GM12878 (cell line): Measurements from ENCODE around the gene VIPAS39. TPM values are rescaled to one million over a fixed set of nuclear protein-coding genes. Genes with fewer than 3 reads are reported as not detected.

ENCODE experiments used
- ATAC-seq: fragments of 200-7000 bp; cut with Tn5 transposase; 3 replicates; pipeline ENCODE4 v1.9.1; 2020; ENCODE audit warnings: mild to moderate bottlenecking, moderate library complexity
- BruUV-seq: library from RNA; stranded (reverse); fragments of 400-500 nt; replicated peaks from 2 replicates; lab custom pipeline; 2021; lab: Mats Ljungman, UMichigan
- CTCF ChIA-PET: fragments of 300-600 bp; sonication (Branson Sonifier 250); formaldehyde crosslinking; extraction: SDS; loops from one replicate; lab custom pipeline; 2021; ENCODE audit warnings: inconsistent platforms; lab: Yijun Ruan, JAX
- POLR2A ChIA-PET: fragments of 350-600 bp; formaldehyde crosslinking; extraction: SDS; loops from one replicate; lab custom pipeline; 2021; ENCODE audit warnings: inconsistent platforms; lab: Charles Lee
- RAD21 ChIA-PET: fragments of 300-600 bp; sonication (Branson Sonifier 250); formaldehyde crosslinking; loops from one replicate; lab custom pipeline; 2023; ENCODE audit warnings: antibody characterized with exemption; ENCODE audit not compliant: unreplicated experiment; lab: Charles Lee
- SMC1A ChIA-PET: fragments of 300-600 bp; sonication (Branson Sonifier 250); formaldehyde crosslinking; loops from one replicate; lab custom pipeline; 2023; ENCODE audit not compliant: unreplicated experiment, uncharacterized antibody; lab: Charles Lee
- DNase-seq: peaks from one replicate; pipeline ENCODE4 v3.0.0-alpha.2; 2011; ENCODE audit warnings: low read depth, low spot score
- FAIRE-seq: peaks from 3 replicates; lab custom pipeline; 2011; peaks lifted over from hg19 to GRCh38; lab: Jason Lieb, UNC
- H2AFZ ChIP-seq: 2 replicates; pipeline ENCODE4 v1.6.0; 2011; ENCODE audit warnings: low read depth, low read length, control low read depth; ENCODE audit not compliant: control insufficient read depth
- H3K27ac ChIP-seq: 2 replicates; pipeline ENCODE4 v1.5.1; 2011; ENCODE audit warnings: control low read depth; ENCODE audit not compliant: control insufficient read depth, insufficient read depth
- H3K27me3 ChIP-seq, 2 experiments: replicated peaks in 1 of 2; 2 replicates each; pipeline versions ENCODE4 v1.6.0 to v1.6.1; 2011; ENCODE audit warnings: low read length in 1 of 2; ENCODE audit not compliant: control insufficient read depth in 2 of 2, insufficient read depth in 2 of 2
- H3K36me3 ChIP-seq, 2 experiments: 2 replicates each; pipeline ENCODE4 v1.5.1; 2011; ENCODE audit warnings: low read length in 1 of 2; ENCODE audit not compliant: control insufficient read depth in 2 of 2, insufficient read depth in 2 of 2
- H3K4me1 ChIP-seq: 2 replicates; pipeline ENCODE4 v1.6.1; 2011; ENCODE audit warnings: mild to moderate bottlenecking, low read length, moderate library complexity, mixed read lengths; ENCODE audit not compliant: control insufficient read depth, insufficient read depth
- H3K4me2 ChIP-seq: 2 replicates; pipeline ENCODE4 v1.6.0; 2011; ENCODE audit warnings: control low read depth; ENCODE audit not compliant: control insufficient read depth, insufficient read depth
- H3K4me3 ChIP-seq: fragments of 200-600 bp; sonication (generic); 2 replicates; pipeline ENCODE4 v1.5.1; 2016
- H3K79me2 ChIP-seq: 2 replicates; pipeline ENCODE4 v1.6.0; 2011; ENCODE audit warnings: low read length; ENCODE audit not compliant: control insufficient read depth, insufficient read depth
- H3K9ac ChIP-seq: 2 replicates; pipeline ENCODE4 v1.8.0; 2011; ENCODE audit warnings: low read length, control low read depth, mixed read lengths; ENCODE audit not compliant: control insufficient read depth, insufficient read depth
- H3K9me3 ChIP-seq: replicated peaks from 3 replicates; pipeline ENCODE4 v1.5.1; 2011; ENCODE audit warnings: mild to moderate bottlenecking, low read length; ENCODE audit not compliant: control insufficient read depth, insufficient read depth
- H4K20me1 ChIP-seq: 2 replicates; pipeline ENCODE4 v1.6.0; 2011; ENCODE audit not compliant: control insufficient read depth, insufficient read depth
- CEBPZ ChIP-seq: fragments of 150-350 bp; IDR thresholded peaks from 2 replicates; pipeline ENCODE4 v1.6.1; 2016; ENCODE audit warnings: low read depth, low read length
- CHD1 ChIP-seq: IDR thresholded peaks from 2 replicates; pipeline ENCODE4 v1.6.1; 2012; ENCODE audit warnings: low read depth, low read length, improper control_type of control experiment
- HDAC6 ChIP-seq: fragments of 200-600 bp; sonication (generic); IDR thresholded peaks from one replicate; pipeline ENCODE4 v1.8.0; 2017; ENCODE audit warnings: antibody characterized with exemption; ENCODE audit not compliant: unreplicated experiment
- JUNB ChIP-seq: IDR thresholded peaks from 2 replicates; pipeline ENCODE4 v1.6.1; 2016; ENCODE audit warnings: antibody characterized with exemption, mild to moderate bottlenecking
- PBX3 ChIP-seq: IDR thresholded peaks from 2 replicates; pipeline ENCODE4 v1.6.1; 2011; ENCODE audit warnings: mild to moderate bottlenecking, low read depth, low read length, moderate library complexity; ENCODE audit not compliant: insufficient replicate concordance
- PKNOX1 ChIP-seq: fragments of 450-650 bp; IDR thresholded peaks from 2 replicates; pipeline ENCODE4 v1.6.1; 2016; ENCODE audit warnings: mild to moderate bottlenecking
- SIX5 ChIP-seq: IDR thresholded peaks from 2 replicates; pipeline ENCODE4 v1.6.1; 2011; ENCODE audit warnings: mild to moderate bottlenecking, low read depth, low read length, moderate library complexity; ENCODE audit not compliant: severe bottlenecking
- SMC3 ChIP-seq: IDR thresholded peaks from 2 replicates; pipeline ENCODE4 v1.6.1; 2011; ENCODE audit warnings: low read length, improper control_type of control experiment, borderline replicate concordance
- YY1 ChIP-seq: IDR thresholded peaks from 2 replicates; pipeline ENCODE4 v1.6.1; 2011; ENCODE audit warnings: low read depth, mild to moderate bottlenecking, low read length
- WGBS: methylation state at CpG from one replicate; pipeline ENCODE4 v1.1.6; 2016; ENCODE audit warnings: low lambda C conversion rate; ENCODE audit not compliant: insufficient replicate concordance, insufficient coverage; ENCODE audit errors: missing lambda C conversion rate; 5-methylcytosine and 5-hydroxymethylcytosine counted together
- in situ Hi-C: fragments of 300-500 bp; cut with MboI; formaldehyde crosslinking; loops from 9 replicates; pipeline ENCODE4 v1.14.3; 2018; ENCODE audit warnings: mixed read lengths
- intact Hi-C: fragments of 100-400 bp; cut with micrococcal nuclease; formaldehyde crosslinking; loops from one replicate; pipeline ENCODE4 v1.14.2; 2022; ENCODE audit not compliant: unreplicated experiment
- polyA plus RNA-seq, 11 experiments: library from polyadenylated mRNA; depleted of rRNA in 4 of 11; unstranded in 6 of 11; stranded (reverse) in 5 of 11; fragments of >200 nt; fragmentation: Nextera tagmentation in 4 of 11; fragmentation: Illumina TruSeq in 1 of 11; extraction: Ambion mirVana in 4 of 11; extraction: Trizol in 1 of 11; gene quantifications; 1 replicate in 1 of 11; 2 replicates in 10 of 11; pipeline versions ENCODE4 v1.2.1 to v1.2.3, GENCODE V29; 2011 to 2016; ENCODE audit warnings: inconsistent platforms in 2 of 11, missing spikeins in 2 of 11, low read depth in 1 of 11
- total RNA-seq, 4 experiments: library from RNA; depleted of rRNA in 3 of 4; stranded (reverse); fragments of >200 nt in 3 of 4; fragmentation: Illumina TruSeq in 1 of 4; extraction: Trizol in 1 of 4; gene quantifications; 2 replicates each; pipeline versions ENCODE4 v1.2.1 to v1.2.3, GENCODE V29; 2013 to 2021

VIPAS39 gene
- total and polyA plus RNA-seq, 10 of the 15 experiments (the other 5 are each of a cell fraction or from before 2014, with no cell fraction given), result 6.7 to 38.8 (median 18.5) TPM

- H3K36me3 ChIP-seq, result peaks cover under 1% of the 10 kb centered on the region in 2 experiments; a peak in 1 of 4 replicates
- intact Hi-C loops (no loop called here), in situ Hi-C loops (no loop called here)
- DNase-seq (no peak), ATAC-seq (no peak), FAIRE-seq (no peak)
- WGBS, result 56% methylated on average over 9 of the region's 9 CpGs
- H3K9ac ChIP-seq, result no peak overlapping the region
- TF ChIP-seq PKNOX1, result no peak
- no peak for TF ChIP-seq HDAC6
- TF ChIP-seq CHD1, result no peak
- no peak for TF ChIP-seq JUNB
- no peak for TF ChIP-seq YY1
- no peak overlapping the region for H3K4me2 ChIP-seq
- no peaks in the 10 kb centered on the region for H4K20me1 ChIP-seq
- ChIA-PET RAD21 (no interaction called here), SMC1A (no interaction called here), POLR2A (no interaction called here), CTCF (interaction anchor here (0.8 kb wide), 1 partner anchor 72 kb away, joined by 3 read pairs; no protein-coding TSS in a partner anchor)
- peaks cover 8% of the 10 kb centered on the region for H3K4me1 ChIP-seq
- BruUV-seq, result no TSS peak
- H2AFZ ChIP-seq, result no peak overlapping the region
- no peaks in the 10 kb centered on the region for H3K79me2 ChIP-seq
- H3K27me3 ChIP-seq, result no peaks in the 10 kb centered on the region; a peak in 1 of 4 replicates
- H3K4me3 ChIP-seq, result no peak overlapping the region
- H3K27ac ChIP-seq, result no peak overlapping the region
- H3K9me3 ChIP-seq, result no peaks in the 10 kb centered on the region
These were observed 17.2 kb upstream of the VIPAS39 start for GRCh38 chr14:77474479-77475177.

- ATAC-seq, result no peak
- no TSS peak for BruUV-seq
- no peak overlapping the region for H3K4me3 ChIP-seq
- no peak for FAIRE-seq
- intact Hi-C loops, result no loop called here
- H3K79me2 ChIP-seq, result no peaks in the 10 kb centered on the region
- DNase-seq, result no peak
- H3K36me3 ChIP-seq, result peaks cover 5 to 8% of the 10 kb centered on the region in 2 experiments; a peak in 3 of 4 replicates
- in situ Hi-C loops, result no loop called here
- no peak overlapping the region for H2AFZ ChIP-seq
- WGBS, result 22% methylated on average over 5 of the region's 5 CpGs
- no peaks in the 10 kb centered on the region for H3K9me3 ChIP-seq
- ChIA-PET POLR2A (interaction anchor here (0.5 kb wide), 1 partner anchor 653 kb away, joined by 9 read pairs; no protein-coding TSS in a partner anchor), RAD21 (no interaction called here), SMC1A (interaction anchor here (0.6 kb wide), 1 partner anchor 104 kb away, joined by 3 read pairs; no protein-coding TSS in a partner anchor), CTCF (no interaction called here)
- no peaks in the 10 kb centered on the region for H4K20me1 ChIP-seq
- peaks cover 6% of the 10 kb centered on the region for H3K4me1 ChIP-seq
- no peak overlapping the region for H3K9ac ChIP-seq
- no peak overlapping the region for H3K27ac ChIP-seq
- H3K27me3 ChIP-seq, result no peaks in the 10 kb centered on the region; a peak in 1 of 4 replicates
- H3K4me2 ChIP-seq, result no peak overlapping the region
- TF ChIP-seq PBX3 (no peak), SMC3 (no peak), SIX5 (no peak), CEBPZ (no peak)
These were observed 16.5 kb upstream of the VIPAS39 start for GRCh38 chr14:77473921-77474320.
